Parathyroid adenoma (tissue), 2 donors: ENCODE data around the gene TANK.
"Not testable (repeated sequence)": the region's sequence is repeated elsewhere in the genome, so short reads cannot be mapped to it uniquely, and the experiment has no call there.

Source experiments
- H2AFZ ChIP-seq: fragments of 300-600 bp; sonication (generic); one replicate; pipeline ENCODE4 v1.7.0; 2017; ENCODE audit warnings: antibody characterized with exemption, mild to moderate bottlenecking
- H3K27ac ChIP-seq: fragments of 300-600 bp; sonication (generic); one replicate; pipeline ENCODE4 v1.7.0; 2017
- H3K27me3 ChIP-seq: fragments of 300-600 bp; sonication (generic); one replicate; pipeline ENCODE4 v1.7.0; 2017; ENCODE audit warnings: low read length; ENCODE audit not compliant: control insufficient read depth, insufficient read depth
- H3K36me3 ChIP-seq: fragments of 300-600 bp; sonication (generic); one replicate; pipeline ENCODE4 v1.7.0; 2017; ENCODE audit warnings: low read length; ENCODE audit not compliant: control insufficient read depth, insufficient read depth
- H3K4me1 ChIP-seq: fragments of 300-600 bp; sonication (generic); one replicate; pipeline ENCODE4 v1.7.0; 2017; ENCODE audit warnings: control low read depth
- H3K4me2 ChIP-seq: fragments of 300-600 bp; sonication (generic); one replicate; pipeline ENCODE4 v1.7.0; 2017; ENCODE audit warnings: low read length
- H3K4me3 ChIP-seq: fragments of 300-600 bp; sonication (generic); one replicate; pipeline ENCODE4 v1.7.0; 2017; ENCODE audit warnings: low read depth, low read length
- H3K79me2 ChIP-seq: fragments of 300-600 bp; sonication (generic); one replicate; pipeline ENCODE4 v1.7.0; 2017; ENCODE audit warnings: control low read depth
- H3K9ac ChIP-seq: fragments of 300-600 bp; sonication (generic); one replicate; pipeline ENCODE4 v1.7.0; 2017; ENCODE audit warnings: mild to moderate bottlenecking
- H3K9me3 ChIP-seq: fragments of 300-600 bp; sonication (generic); one replicate; pipeline ENCODE4 v1.7.0; 2017; ENCODE audit warnings: low read length; ENCODE audit not compliant: control insufficient read depth
- TF ChIP-seq, protein P1 (sequence below): fragments of 300-600 bp; sonication (generic); IDR thresholded peaks from one replicate; pipeline ENCODE4 v1.7.0; 2017; ENCODE audit warnings: antibody characterized with exemption, mild to moderate bottlenecking
- donor health status: primary hyperparathyroidism.

Gene TANK

DNA sequence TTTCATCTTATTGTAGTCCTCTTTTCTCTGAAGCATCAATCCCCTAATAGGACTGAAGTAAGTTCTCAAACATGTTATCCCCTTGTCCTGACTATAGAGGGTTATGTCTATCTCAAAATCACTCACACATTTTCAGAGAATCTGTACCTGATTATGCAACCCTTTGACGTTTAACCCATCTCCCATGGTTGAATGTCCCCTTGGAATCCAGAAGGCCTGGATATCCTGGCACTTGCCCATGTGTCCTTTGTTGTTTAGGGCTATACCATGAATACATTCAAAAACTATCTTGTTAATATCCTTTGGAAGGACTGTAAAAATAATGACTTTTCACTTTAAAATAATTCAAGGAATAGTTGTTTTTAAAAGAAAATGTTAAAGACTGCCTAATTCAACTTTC, 81.7 kb downstream of the TANK start:
- no peak overlapping the region for H3K4me2 ChIP-seq
- no peaks in the 10 kb centered on the region for H3K36me3 ChIP-seq
- no peaks in the 10 kb centered on the region for H3K9me3 ChIP-seq
- peaks cover 26% of the 10 kb centered on the region for H3K4me1 ChIP-seq
- no peak overlapping the region for H3K9ac ChIP-seq
- no peak overlapping the region for H2AFZ ChIP-seq
- TF ChIP-seq, protein P1, sequence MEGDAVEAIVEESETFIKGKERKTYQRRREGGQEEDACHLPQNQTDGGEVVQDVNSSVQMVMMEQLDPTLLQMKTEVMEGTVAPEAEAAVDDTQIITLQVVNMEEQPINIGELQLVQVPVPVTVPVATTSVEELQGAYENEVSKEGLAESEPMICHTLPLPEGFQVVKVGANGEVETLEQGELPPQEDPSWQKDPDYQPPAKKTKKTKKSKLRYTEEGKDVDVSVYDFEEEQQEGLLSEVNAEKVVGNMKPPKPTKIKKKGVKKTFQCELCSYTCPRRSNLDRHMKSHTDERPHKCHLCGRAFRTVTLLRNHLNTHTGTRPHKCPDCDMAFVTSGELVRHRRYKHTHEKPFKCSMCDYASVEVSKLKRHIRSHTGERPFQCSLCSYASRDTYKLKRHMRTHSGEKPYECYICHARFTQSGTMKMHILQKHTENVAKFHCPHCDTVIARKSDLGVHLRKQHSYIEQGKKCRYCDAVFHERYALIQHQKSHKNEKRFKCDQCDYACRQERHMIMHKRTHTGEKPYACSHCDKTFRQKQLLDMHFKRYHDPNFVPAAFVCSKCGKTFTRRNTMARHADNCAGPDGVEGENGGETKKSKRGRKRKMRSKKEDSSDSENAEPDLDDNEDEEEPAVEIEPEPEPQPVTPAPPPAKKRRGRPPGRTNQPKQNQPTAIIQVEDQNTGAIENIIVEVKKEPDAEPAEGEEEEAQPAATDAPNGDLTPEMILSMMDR, result no peak
- H3K27me3 ChIP-seq, result no peaks in the 10 kb centered on the region
- no peak overlapping the region for H3K4me3 ChIP-seq
- no peaks in the 10 kb centered on the region for H3K79me2 ChIP-seq
- H3K27ac ChIP-seq, result peak overlapping the region; percentile 96

DNA sequence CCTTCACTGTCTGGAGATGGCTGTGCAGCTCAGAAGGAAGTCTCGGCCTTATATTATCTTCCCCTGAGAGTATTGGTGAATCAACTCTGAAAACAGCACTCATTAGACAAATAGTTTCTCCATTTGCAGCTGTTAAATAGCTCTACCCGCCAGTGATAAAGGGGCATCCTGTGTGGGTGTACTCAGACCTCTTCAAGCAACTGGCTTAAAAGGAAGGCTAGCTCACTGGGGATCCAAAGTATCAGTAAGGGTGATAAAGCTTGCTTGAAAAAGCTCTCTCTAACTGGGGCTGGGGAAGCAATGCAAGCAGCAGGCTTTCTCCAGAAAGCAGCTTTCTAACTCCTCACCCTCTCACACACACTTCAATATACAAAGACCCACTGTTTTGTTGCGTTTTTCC, 83.1 kb downstream of the TANK start:
- Histone ChIP-seq H3K27ac (peak overlapping the region; percentile 96), H3K4me2 (no peak overlapping the region), H3K4me1 (peaks cover 21% of the 10 kb centered on the region), H3K9me3 (no peaks in the 10 kb centered on the region), H3K36me3 (no peaks in the 10 kb centered on the region), H3K9ac (no peak overlapping the region), H3K79me2 (no peaks in the 10 kb centered on the region), H2AFZ (peak overlapping the region; percentile 74), H3K27me3 (no peaks in the 10 kb centered on the region), H3K4me3 (no peak overlapping the region)
- TF ChIP-seq, protein P1, result no peak

DNA sequence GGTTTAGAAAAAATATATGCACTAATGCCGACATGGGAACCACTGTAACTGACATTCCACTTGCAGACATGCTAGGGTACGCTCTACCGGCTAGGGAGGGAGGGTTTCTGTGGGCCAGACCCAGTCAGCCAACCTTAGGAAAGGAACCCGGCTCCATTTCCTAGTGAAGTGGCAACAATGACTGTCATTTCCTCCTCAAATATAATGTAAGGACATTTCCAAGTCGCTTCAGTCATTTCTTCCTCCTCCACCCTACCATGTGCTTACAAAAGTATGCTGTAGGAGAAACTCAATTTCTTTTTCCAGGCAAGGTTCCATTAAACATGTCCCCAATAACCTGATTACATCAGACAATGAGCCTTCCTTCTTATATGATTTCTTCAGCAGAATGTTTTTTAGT, 83.7 kb downstream of the TANK start:
- Histone ChIP-seq H3K4me2 (no peak overlapping the region), H3K9me3 (no peaks in the 10 kb centered on the region), H3K79me2 (no peaks in the 10 kb centered on the region), H3K4me3 (no peak overlapping the region), H3K27ac (peak overlapping the region; percentile 96), H3K9ac (peak overlapping the region; percentile 51), H2AFZ (peak overlapping the region; percentile 74), H3K27me3 (no peaks in the 10 kb centered on the region), H3K4me1 (peaks cover 22% of the 10 kb centered on the region), H3K36me3 (no peaks in the 10 kb centered on the region)
- TF ChIP-seq, protein P1, result no peak

DNA sequence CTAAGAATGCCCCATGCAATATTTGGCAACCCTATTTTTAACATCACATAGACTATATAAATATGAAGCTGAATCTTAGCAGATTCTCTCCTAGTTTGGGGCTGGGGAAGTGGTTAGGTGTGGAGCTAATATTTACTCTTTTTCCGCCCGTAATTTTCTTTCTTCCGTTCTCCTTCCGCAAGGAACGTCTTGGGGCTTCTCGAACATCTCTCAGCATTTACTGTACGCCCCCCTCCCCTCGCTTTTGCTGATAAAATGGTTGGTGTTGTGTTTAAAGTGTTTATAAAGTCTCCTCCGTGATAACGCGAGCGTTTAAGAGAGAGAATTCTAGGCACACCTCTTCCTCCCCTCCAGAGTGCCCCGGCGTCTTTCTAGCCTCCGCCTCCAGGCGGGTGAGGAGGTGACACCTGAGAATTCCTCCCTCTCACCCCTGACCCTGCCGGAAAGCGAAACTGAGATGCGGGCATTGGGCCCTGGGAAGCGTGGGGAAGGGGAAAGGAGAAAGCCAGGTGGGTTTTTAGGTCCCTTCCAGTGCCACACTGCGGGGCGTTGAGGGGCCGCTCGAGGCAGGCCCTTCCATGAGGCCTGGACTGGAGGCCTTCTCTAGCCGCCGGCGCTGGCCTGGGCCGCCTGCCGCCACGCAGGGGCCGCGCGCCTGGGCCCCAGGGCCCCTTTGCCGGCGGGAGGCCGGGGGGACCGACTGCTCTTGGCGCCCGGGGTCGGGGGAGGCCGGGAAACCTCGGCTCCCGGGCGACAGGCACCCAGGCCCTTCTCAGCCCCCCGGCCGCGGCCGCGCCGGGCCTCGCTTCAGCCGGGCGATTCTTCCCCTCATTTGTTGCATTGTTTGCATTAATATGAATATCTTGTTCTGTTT, 84.4 kb downstream of the TANK start:
- peaks cover 25% of the 10 kb centered on the region for H3K4me1 ChIP-seq
- not testable (repeated sequence) for H3K79me2 ChIP-seq, H3K9me3 ChIP-seq, H3K4me3 ChIP-seq, H3K36me3 ChIP-seq, H3K27me3 ChIP-seq, H3K4me2 ChIP-seq
- peak overlapping the region; percentile 74 for H2AFZ ChIP-seq
- peak overlapping the region; percentile 96 for H3K27ac ChIP-seq
- peak overlapping the region; percentile 51 for H3K9ac ChIP-seq

DNA sequence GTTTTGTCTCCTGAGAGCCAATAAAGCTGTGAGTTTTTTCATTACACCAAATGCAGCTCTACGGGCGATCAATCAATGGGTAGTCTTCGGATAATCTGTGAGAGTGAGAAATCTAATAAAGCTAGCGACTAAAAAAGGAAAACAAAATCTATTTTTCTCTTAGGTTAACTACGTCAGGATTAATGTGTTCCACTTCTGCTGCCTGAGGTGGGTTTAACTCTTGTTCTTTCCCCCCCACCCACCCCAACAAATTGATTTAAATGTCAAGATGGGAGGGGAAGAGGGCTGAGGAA, 85.0 kb downstream of the TANK start:
- peak overlapping the region; percentile 44 for H2AFZ ChIP-seq
- H3K9ac ChIP-seq, result no peak overlapping the region
- H3K4me3 ChIP-seq, result no peak overlapping the region
- peaks cover 25% of the 10 kb centered on the region for H3K4me1 ChIP-seq
- no peak overlapping the region for H3K4me2 ChIP-seq
- TF ChIP-seq, protein P1, result no peak
- no peaks in the 10 kb centered on the region for H3K27me3 ChIP-seq
- H3K27ac ChIP-seq, result peak overlapping the region; percentile 96
- H3K9me3 ChIP-seq, result no peaks in the 10 kb centered on the region
- no peaks in the 10 kb centered on the region for H3K36me3 ChIP-seq
- no peaks in the 10 kb centered on the region for H3K79me2 ChIP-seq
